Activated CD8-positive, alpha-beta T cell treated with anti-CD3 and anti-CD28 coated beads for 36 hours (primary cell): ENCODE measurements around the gene ADGRD2. TPM values are rescaled to one million over a fixed set of nuclear protein-coding genes. Genes with fewer than 3 reads are reported as not detected.

ENCODE experiments used
- ATAC-seq: fragments of 200-7000 bp; cut with Tn5 transposase; one replicate; pipeline ENCODE4 v1.10.0; 2021; ENCODE audit warnings: mild to moderate bottlenecking, moderate library complexity
- CTCF ChIA-PET: fragments of 350-600 bp; sonication (Branson Sonifier 250); formaldehyde crosslinking; loops from one replicate; lab custom pipeline; 2021; ENCODE audit warnings: antibody characterized with exemption; lab: Charles Lee
- POLR2A ChIA-PET: fragments of 350-600 bp; sonication (Branson Sonifier 250); formaldehyde crosslinking; loops from one replicate; lab custom pipeline; 2021; ENCODE audit warnings: antibody characterized with exemption; lab: Charles Lee
- DNase-seq: peaks from one replicate; pipeline ENCODE4 v3.0.0-alpha.2; 2020
- H3K27ac Mint-ChIP-seq: one replicate; pipeline ENCODE4 v1.8.0; 2021; ENCODE audit warnings: mild to moderate bottlenecking, mixed read lengths
- H3K27me3 Mint-ChIP-seq: one replicate; pipeline ENCODE4 v1.8.0; 2021; ENCODE audit warnings: mixed read lengths
- H3K36me3 Mint-ChIP-seq: one replicate; pipeline ENCODE4 v1.8.0; 2021; ENCODE audit warnings: low read depth, mixed read lengths
- H3K4me1 Mint-ChIP-seq: one replicate; pipeline ENCODE4 v1.8.0; 2021; ENCODE audit warnings: low read depth, mixed read lengths
- H3K4me3 Mint-ChIP-seq: one replicate; pipeline ENCODE4 v1.8.0; 2021; ENCODE audit warnings: mild to moderate bottlenecking, moderate library complexity, mixed read lengths
- H3K9me3 Mint-ChIP-seq: one replicate; pipeline ENCODE4 v1.8.0; 2021; ENCODE audit warnings: mixed read lengths
- intact Hi-C: fragments of 100-400 bp; cut with micrococcal nuclease; formaldehyde crosslinking; loops from one replicate; pipeline ENCODE4 v1.10.0; 2022
- total RNA-seq, 2 experiments: library from RNA; stranded (reverse); gene quantifications; one replicate each; pipeline ENCODE4 v1.2.3, GENCODE V29; 2021
- TF ChIP-seq, protein P1 (sequence below): fragments of 200-600 bp; IDR thresholded peaks from one replicate; pipeline ENCODE4 v1.8.0; 2022; ENCODE audit warnings: antibody characterized with exemption, mild to moderate bottlenecking

ADGRD2 gene
- total RNA-seq, 2 experiments from 2014 or later, result not detected

GRCh38 chr9:124514125-124514524 lies 63.9 kb downstream of the ADGRD2 start:
- ChIA-PET POLR2A (no interaction called here), CTCF (no interaction called here)
- Mint-ChIP-seq H3K27ac (no peak overlapping the region), H3K36me3 (no peaks in the 10 kb centered on the region), H3K4me3 (no peak overlapping the region), H3K4me1 (no peaks in the 10 kb centered on the region), H3K9me3 (no peaks in the 10 kb centered on the region), H3K27me3 (peaks cover under 1% of the 10 kb centered on the region)
- ATAC-seq, result no peak
- TF ChIP-seq, protein P1, sequence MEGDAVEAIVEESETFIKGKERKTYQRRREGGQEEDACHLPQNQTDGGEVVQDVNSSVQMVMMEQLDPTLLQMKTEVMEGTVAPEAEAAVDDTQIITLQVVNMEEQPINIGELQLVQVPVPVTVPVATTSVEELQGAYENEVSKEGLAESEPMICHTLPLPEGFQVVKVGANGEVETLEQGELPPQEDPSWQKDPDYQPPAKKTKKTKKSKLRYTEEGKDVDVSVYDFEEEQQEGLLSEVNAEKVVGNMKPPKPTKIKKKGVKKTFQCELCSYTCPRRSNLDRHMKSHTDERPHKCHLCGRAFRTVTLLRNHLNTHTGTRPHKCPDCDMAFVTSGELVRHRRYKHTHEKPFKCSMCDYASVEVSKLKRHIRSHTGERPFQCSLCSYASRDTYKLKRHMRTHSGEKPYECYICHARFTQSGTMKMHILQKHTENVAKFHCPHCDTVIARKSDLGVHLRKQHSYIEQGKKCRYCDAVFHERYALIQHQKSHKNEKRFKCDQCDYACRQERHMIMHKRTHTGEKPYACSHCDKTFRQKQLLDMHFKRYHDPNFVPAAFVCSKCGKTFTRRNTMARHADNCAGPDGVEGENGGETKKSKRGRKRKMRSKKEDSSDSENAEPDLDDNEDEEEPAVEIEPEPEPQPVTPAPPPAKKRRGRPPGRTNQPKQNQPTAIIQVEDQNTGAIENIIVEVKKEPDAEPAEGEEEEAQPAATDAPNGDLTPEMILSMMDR, result no peak
- no peak for DNase-seq
- intact Hi-C loops, result no loop called here

- intact Hi-C loops, result no loop called here
- POLR2A ChIA-PET, result interaction anchor here (0.5 kb wide), 1 partner anchor 165 kb away, joined by 3 read pairs; no protein-coding TSS in a partner anchor
- Mint-ChIP-seq H3K9me3 (no peaks in the 10 kb centered on the region), H3K4me1 (no peaks in the 10 kb centered on the region), H3K36me3 (no peaks in the 10 kb centered on the region), H3K27ac (no peak overlapping the region), H3K4me3 (no peak overlapping the region), H3K27me3 (peaks cover 1% of the 10 kb centered on the region)
- TF ChIP-seq, protein P1, result no peak
- CTCF ChIA-PET, result no interaction called here
- DNase-seq, result no peak
- ATAC-seq, result no peak
These were observed 64.6 kb downstream of the ADGRD2 start for GRCh38 chr9:124514874-124515273.

DNA sequence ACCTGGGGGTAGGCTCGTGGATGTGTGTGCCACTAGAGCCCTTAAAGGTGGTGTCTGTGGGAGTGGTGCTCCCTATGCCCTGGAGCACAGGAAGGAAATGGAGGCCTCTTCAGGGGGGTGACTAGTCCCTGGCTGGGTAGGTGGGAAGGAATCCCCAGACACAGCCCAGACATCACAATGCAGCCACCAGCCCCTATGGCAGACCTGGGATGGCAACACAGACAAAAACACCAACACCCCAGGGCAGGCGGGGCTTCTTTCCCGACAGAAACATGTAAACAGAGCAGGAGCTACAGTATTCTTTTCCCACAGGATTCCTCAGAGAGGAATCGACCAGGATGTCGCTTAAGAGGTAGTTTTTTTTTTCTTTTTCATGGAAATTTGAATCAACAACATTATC lies 67.3 kb downstream of the ADGRD2 start:
- H3K4me3 Mint-ChIP-seq, result no peak overlapping the region
- TF ChIP-seq, protein P1, result no peak
- ATAC-seq (no peak), DNase-seq (no peak)
- intact Hi-C loops, result no loop called here
- H3K9me3 Mint-ChIP-seq, result no peaks in the 10 kb centered on the region
- ChIA-PET POLR2A (no interaction called here), CTCF (no interaction called here)
- peaks cover 3% of the 10 kb centered on the region for H3K27me3 Mint-ChIP-seq
- no peaks in the 10 kb centered on the region for H3K36me3 Mint-ChIP-seq
- H3K4me1 Mint-ChIP-seq, result no peaks in the 10 kb centered on the region
- no peak overlapping the region for H3K27ac Mint-ChIP-seq

DNA sequence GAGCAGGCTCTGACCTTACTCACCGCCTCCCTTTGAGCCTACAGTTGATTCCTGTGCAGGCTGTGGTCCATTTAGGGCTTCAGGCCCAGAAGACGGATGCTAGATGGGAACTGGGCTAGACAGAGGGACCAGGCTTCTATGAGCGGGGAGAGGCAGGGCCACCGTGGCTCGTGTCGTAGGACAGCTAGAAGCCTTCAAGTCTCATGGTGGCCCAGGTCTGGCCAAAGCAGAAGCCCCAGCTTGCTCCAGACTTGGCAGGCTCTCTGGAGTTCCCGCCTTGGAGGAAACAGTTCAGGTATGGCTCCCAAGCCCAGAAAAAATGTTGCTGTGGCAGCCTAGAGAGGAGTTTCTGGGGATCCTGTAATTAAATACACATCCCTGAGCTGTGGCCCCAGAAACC lies 67.9 kb downstream of the ADGRD2 start:
- no peak for ATAC-seq
- ChIA-PET POLR2A (no interaction called here), CTCF (no interaction called here)
- TF ChIP-seq, protein P1, result no peak
- Mint-ChIP-seq H3K27me3 (peaks cover 4% of the 10 kb centered on the region), H3K27ac (no peak overlapping the region), H3K36me3 (no peaks in the 10 kb centered on the region), H3K4me3 (no peak overlapping the region), H3K9me3 (no peaks in the 10 kb centered on the region), H3K4me1 (no peaks in the 10 kb centered on the region)
- no peak for DNase-seq
- intact Hi-C loops, result no loop called here

DNA sequence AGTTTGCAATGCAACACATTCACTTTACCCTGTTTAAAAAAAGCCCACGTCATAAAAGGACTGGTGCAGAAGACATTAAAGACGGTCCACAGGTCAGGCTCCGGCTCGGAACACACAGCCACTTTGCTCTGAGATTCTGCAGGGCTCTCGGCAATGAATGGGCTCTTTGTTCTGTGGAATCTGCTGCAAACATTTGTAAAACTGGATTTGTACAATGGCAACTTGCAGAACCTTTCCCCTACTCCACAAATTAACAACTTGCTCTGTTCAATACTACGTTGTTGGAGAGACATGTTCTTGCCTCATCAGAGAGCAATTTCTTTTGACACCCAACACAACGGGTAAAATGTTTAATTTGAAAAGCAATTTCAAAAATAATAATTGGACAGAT lies 70.0 kb downstream of the ADGRD2 start:
- Mint-ChIP-seq H3K4me3 (no peak overlapping the region), H3K4me1 (no peaks in the 10 kb centered on the region), H3K36me3 (no peaks in the 10 kb centered on the region), H3K27me3 (peaks cover 4% of the 10 kb centered on the region), H3K27ac (no peak overlapping the region), H3K9me3 (no peaks in the 10 kb centered on the region)
- DNase-seq (no peak), ATAC-seq (no peak)
- ChIA-PET POLR2A (no interaction called here), CTCF (interaction anchor here (1.2 kb wide), 1 partner anchor 97 kb away, joined by 3 read pairs; no protein-coding TSS in a partner anchor)
- TF ChIP-seq, protein P1, result no peak
- intact Hi-C loops, result no loop called here
